NB4 (cell line): Measurements from ENCODE around the gene SLC2A1.

Source experiments
- CTCF ChIP-seq: IDR thresholded peaks from one replicate; pipeline ENCODE4 v1.5.1; 2012; ENCODE audit warnings: low read depth, low read length
- MYC ChIP-seq: IDR thresholded peaks from 2 replicates; pipeline ENCODE4 v1.6.1; 2011; ENCODE audit warnings: low read depth, low read length
- POLR2A ChIP-seq: IDR thresholded peaks from 2 replicates; pipeline ENCODE4 v1.6.1; 2011; ENCODE audit warnings: mild to moderate bottlenecking; ENCODE audit not compliant: insufficient read length; ENCODE audit errors: extremely low read depth

GRCh38 chr1:42891465-42892138 lies 67.1 kb downstream of the SLC2A1 start:
- TF ChIP-seq CTCF: no peak
- TF ChIP-seq MYC: no peak
- TF ChIP-seq POLR2A: no peak
